Fibroblast of villous mesenchyme (primary cell): Measurements from ENCODE around the gene ADAMTS4. TPM values are rescaled to one million over a fixed set of nuclear protein-coding genes. Genes with fewer than 3 reads are reported as not detected.
A peak's percentile ranks its signal among the peaks of the same experiment; 100 is the strongest.

ENCODE experiments used
- DNase-seq: peaks from one replicate; pipeline ENCODE4 v3.0.0-alpha.2; 2010; ENCODE audit warnings: low read depth
- H3K4me3 ChIP-seq: 2 replicates; pipeline ENCODE4 v1.5.1; 2011; ENCODE audit warnings: low read depth, mild to moderate bottlenecking, low read length
- total RNA-seq: library from RNA; depleted of rRNA; stranded (reverse); fragments of >200 nt; gene quantifications from 2 replicates; pipeline ENCODE4 v1.2.3, GENCODE V29; 2012
- TF ChIP-seq, protein P1 (sequence below): IDR thresholded peaks from 2 replicates; pipeline ENCODE4 v1.5.1; 2012; ENCODE audit warnings: low read depth, mild to moderate bottlenecking, low read length; ENCODE audit not compliant: insufficient read depth

ADAMTS4 gene
- total RNA-seq, 1 donor = 8.2 TPM

DNA sequence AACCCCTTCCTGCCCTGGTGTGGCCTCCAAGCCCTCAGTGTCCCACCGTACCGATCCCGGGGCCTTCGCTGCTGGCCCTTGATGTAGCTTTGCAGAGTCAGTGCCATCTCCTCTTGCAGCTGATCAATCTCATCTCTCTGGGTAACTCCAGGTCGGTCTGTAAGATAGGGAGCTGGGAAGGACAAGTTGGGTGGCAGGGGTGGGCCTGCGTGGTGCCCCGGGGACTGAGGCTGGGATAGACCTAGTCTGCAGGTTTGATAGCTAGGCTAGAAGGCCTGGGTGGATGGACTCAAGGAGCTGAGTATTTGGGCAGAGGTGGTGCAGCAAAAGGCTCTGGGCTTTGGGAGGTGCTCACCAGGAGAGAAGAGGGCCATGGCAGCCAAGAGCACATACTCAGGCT, 31.9 kb upstream of the ADAMTS4 start:
- TF ChIP-seq, protein P1, sequence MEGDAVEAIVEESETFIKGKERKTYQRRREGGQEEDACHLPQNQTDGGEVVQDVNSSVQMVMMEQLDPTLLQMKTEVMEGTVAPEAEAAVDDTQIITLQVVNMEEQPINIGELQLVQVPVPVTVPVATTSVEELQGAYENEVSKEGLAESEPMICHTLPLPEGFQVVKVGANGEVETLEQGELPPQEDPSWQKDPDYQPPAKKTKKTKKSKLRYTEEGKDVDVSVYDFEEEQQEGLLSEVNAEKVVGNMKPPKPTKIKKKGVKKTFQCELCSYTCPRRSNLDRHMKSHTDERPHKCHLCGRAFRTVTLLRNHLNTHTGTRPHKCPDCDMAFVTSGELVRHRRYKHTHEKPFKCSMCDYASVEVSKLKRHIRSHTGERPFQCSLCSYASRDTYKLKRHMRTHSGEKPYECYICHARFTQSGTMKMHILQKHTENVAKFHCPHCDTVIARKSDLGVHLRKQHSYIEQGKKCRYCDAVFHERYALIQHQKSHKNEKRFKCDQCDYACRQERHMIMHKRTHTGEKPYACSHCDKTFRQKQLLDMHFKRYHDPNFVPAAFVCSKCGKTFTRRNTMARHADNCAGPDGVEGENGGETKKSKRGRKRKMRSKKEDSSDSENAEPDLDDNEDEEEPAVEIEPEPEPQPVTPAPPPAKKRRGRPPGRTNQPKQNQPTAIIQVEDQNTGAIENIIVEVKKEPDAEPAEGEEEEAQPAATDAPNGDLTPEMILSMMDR = no peak
- no peak overlapping the region for H3K4me3 ChIP-seq
- DNase-seq = no peak

DNA sequence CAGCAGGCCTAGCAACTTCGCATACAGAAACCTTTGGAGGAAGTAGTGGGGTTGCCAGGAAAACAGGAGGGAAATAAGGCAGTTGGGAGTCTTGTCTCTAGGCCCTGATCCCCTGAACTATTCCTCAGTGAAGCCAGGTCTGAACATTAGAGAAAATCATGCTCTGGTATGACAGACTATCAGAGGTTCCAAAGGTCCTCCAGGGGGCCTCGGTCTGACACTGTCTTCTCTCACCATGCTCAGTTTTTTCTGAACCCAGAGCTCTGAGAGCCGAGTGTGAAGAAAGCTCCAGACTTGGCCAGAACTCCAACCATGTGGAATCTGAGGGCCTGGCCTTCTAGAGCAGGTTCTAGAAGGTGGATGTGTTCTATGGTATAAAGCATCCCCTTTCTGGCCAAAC, 31.0 kb upstream of the ADAMTS4 start:
- H3K4me3 ChIP-seq = no peak overlapping the region
- no peak for DNase-seq
- TF ChIP-seq, protein P1 = no peak

DNA sequence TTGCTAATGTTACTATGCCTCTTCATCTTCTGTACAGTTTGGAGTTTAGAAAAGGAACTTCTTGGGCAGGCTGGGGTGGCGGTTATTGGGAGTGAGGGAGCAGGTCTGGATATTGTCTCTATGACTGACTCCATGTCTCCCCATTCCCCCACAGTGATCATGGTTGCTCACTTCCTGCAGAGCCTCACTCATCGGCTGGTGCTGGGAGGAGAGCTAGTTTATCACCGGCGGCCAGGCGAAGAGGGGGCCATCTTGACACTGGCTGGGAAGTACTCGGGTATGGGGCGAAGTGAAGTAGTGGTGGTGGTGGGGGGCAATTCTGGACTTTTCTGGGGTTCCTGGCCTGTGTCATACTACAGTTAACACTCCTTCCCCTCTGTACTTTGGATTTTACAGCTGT, 29.2 kb upstream of the ADAMTS4 start:
- no peak overlapping the region for H3K4me3 ChIP-seq
- TF ChIP-seq, protein P1 = no peak
- no peak for DNase-seq

DNA sequence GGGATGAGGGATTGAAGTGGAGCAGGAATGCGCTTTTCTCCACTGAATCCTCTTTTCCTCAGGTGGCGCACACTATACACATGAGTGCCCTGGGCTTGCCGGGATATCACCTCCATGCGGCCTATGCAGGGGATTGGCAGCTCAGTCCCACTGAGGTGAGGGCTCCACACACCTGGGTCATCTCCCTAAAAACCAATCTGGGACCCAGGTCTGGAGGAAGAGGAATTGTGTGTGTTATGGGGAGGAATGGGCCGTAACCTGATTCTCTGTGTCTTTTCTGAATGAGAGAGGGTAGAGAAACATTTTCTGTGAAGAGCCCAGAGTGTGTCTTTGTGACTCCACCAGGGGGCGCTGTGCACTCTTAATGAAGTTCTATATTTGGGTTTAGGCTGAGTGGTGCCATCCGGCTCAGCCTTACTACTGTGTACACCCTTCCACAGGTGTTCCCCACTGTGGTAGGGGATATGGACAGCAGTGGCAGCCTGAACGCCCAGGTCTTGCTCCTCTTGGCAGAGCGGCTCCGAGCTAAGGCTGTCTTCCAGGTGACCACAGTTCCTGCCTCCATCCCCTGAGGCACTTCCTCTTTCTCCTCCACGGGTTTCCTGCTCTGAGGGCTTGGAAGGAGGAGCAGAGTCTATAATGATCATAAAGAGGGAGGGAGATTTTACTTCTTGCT, 28.5 kb upstream of the ADAMTS4 start:
- H3K4me3 ChIP-seq = no peak overlapping the region
- DNase-seq = peak; percentile 77
- TF ChIP-seq, protein P1 = peak; percentile 75

DNA sequence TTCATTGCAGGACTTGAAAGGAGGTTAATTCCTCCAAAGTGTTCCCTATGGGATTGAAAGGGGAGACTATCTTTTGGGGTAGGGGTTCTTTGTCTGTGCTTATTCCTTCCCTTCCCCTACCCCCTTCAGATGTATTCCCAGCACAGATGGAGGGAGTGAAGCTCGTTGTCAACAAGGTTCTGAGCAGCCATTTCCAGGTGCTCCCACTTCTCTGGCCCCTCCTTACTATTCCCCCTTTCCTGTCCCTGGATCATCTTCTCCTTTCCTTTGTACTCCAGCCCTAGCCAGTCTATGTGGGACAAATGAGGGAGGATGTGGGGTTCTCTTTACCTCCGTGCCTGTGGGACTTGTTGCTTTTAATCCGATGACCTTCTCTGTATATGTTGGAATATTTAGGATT, 27.9 kb upstream of the ADAMTS4 start:
- H3K4me3 ChIP-seq = peak overlapping the region; percentile 73
- TF ChIP-seq, protein P1 = no peak
- DNase-seq = no peak

DNA sequence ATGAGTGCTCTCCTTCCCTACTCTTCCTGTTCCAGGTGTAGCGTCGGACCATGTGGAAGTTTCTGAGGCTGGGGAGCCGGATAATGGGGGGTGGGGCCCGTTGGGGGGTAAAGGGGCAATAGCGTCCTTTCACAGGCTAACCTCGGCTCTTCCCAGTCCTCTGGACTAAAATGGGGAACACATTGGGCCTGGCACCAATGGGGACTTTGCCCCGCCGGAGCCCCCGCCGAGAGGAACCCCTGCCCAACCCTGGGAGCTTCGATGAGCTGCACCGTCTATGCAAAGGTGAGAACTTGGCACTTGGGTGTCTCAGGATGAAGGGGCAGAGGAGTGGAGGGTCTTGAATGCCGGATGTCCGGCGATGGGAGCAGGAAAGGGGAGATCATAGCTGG, 27.5 kb upstream of the ADAMTS4 start:
- H3K4me3 ChIP-seq = peak overlapping the region; percentile 73
- DNase-seq = no peak
- TF ChIP-seq, protein P1 = no peak
